Measurements from ENCODE around the gene NHEJ1. TPM values are rescaled to one million over a fixed set of nuclear protein-coding genes. Genes with fewer than 3 reads are reported as not detected.
A peak's percentile ranks its signal among the peaks of the same experiment; 100 is the strongest.

Gene NHEJ1
- total and polyA plus RNA-seq, 2 donors (not counting 3 experiments of a cell fraction or from before 2014, with no cell fraction given) = 12.8 to 12.9 TPM

DNA sequence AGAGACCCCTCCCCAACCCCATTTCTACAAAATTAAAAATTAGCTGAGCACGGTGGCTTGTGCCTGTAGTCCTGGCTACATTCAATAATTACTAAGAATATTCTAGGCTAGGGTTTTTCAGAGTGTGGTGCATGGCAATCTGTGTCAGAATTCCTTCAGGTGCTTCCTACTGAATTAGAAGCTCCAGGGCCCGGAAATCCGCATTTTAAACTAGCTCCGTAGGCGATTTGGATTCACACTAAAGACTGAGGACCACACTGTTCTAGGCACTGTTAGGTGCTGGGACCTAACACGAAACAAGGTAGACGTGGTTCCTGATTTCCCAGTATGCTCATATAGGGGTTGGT is 45.3 kb upstream of the NHEJ1 start:
- Histone ChIP-seq H4K20me1 (replicated peaks; ENCODE audit: control insufficient read depth, extremely low read depth, insufficient read depth, low read length) (no peaks in the 10 kb centered on the region), H3K27me3 (ENCODE audit: control insufficient read depth in 2 of 2, insufficient read depth in 2 of 2, low read length in 2 of 2) (no peaks in the 10 kb centered on the region), H3K36me3 (ENCODE audit: control insufficient read depth in 2 of 2, extremely low read depth in 1 of 2, insufficient read depth in 2 of 2, low read length in 2 of 2) (peaks cover 0 to 7% of the 10 kb centered on the region in 2 experiments), H3K9me1 (replicated peaks; ENCODE audit: control insufficient read depth, extremely low read depth, insufficient read depth, low read length) (no peaks in the 10 kb centered on the region), H3K4me3 (replicated peaks in 1 of 3; ENCODE audit: insufficient read depth in 1 of 3, low read depth in 1 of 3, low read length in 3 of 3) (peak overlapping the region; percentile 27 to 83 (median 73)), H3K79me2 (ENCODE audit: control insufficient read depth, insufficient read depth, low read length) (no peaks in the 10 kb centered on the region), H3K9ac (replicated peaks; ENCODE audit: extremely low read depth, insufficient read depth, low read length) (peak overlapping the region; percentile 60), H3K27ac (ENCODE audit: insufficient read depth, low read depth, low read length) (peak overlapping the region; percentile 25), H2AFZ (ENCODE audit: low read depth, low read length) (peak overlapping the region; percentile 97), H3K9me3 (replicated peaks; ENCODE audit: control insufficient read depth, insufficient read depth, low read length) (no peaks in the 10 kb centered on the region), H3K4me1 (ENCODE audit: control insufficient read depth, extremely low read depth, insufficient read depth, low read length) (peaks cover 18% of the 10 kb centered on the region), H3K4me2 (ENCODE audit: insufficient read depth, low read length) (peak overlapping the region; percentile 90)
- BruUV-seq (replicated peaks) = no TSS peak
- FAIRE-seq = no peak
- dilution Hi-C loops (cut with MboI; ENCODE audit: extremely low pct_ligation_motif_present, low sequenced_read_pairs) (no loop called here), intact Hi-C loops (cut with micrococcal nuclease) (loop anchor here (1.0 to 2.0 kb wide), 6 partner anchors 23 to 183 kb away; partner anchors contain the start of genes ANKZF1, ATG9A, DNAJB2 and GLB1L)
- TF ChIP-seq, protein P1, sequence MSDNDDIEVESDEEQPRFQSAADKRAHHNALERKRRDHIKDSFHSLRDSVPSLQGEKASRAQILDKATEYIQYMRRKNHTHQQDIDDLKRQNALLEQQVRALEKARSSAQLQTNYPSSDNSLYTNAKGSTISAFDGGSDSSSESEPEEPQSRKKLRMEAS (IDR thresholded peaks at IDR 0.05; ENCODE audit: insufficient read depth, insufficient read length) = no peak
- no peak for TF ChIP-seq GATA2 (IDR thresholded peaks at IDR 0.05; ENCODE audit: insufficient read depth, insufficient read length, low read depth, low read length)
- no peak for TF ChIP-seq POLR2AphosphoS5 (IDR thresholded peaks at IDR 0.05; ENCODE audit: insufficient read depth, low read depth, low read length)
- TF ChIP-seq MYC (IDR thresholded peaks at IDR 0.05; ENCODE audit: low read depth, low read length) = no peak
- no peak for TF ChIP-seq POLR2A (IDR thresholded peaks at IDR 0.05; ENCODE audit: low read depth, low read length)
- TF ChIP-seq FOS (IDR thresholded peaks at IDR 0.05; ENCODE audit: borderline replicate concordance, insufficient read depth, low read length) = no peak
- TF ChIP-seq JUN (IDR thresholded peaks at IDR 0.05; ENCODE audit: borderline replicate concordance, insufficient read depth, insufficient read length, low read depth) = no peak
- TF ChIP-seq CTCF (IDR thresholded peaks at IDR 0.05; ENCODE audit: extremely low read depth in 1 of 2, insufficient read depth in 1 of 2, low read depth in 1 of 2, low read length in 2 of 2) = no peak
- TF ChIP-seq EZH2 (IDR thresholded peaks at IDR 0.05; ENCODE audit: borderline replicate concordance, low read depth, low read length, severe bottlenecking) = no peak
- ChIA-PET POLR2A (interaction anchor here (0.7 kb wide), 1 partner anchor 30 kb away, joined by 3 read pairs; the partner anchor contains the start of gene CNPPD1), CTCF (interaction anchor here (1.0 to 3.1 kb wide), 10 partner anchors 9 to 176 kb away, joined by 3 to 14 read pairs (median 7); partner anchors contain the start of genes CNPPD1 and DNAJB2)
- no peak for DNase-seq (ENCODE audit: low read depth, low spot score)
